BLaER1 treated with 17β-estradiol and CSF1 and Interleukin-3, amounts not matched to agents 10 nM and 100 nM (cell line): ENCODE data around the gene KIRREL3.

Experiments used
- H3K27ac ChIP-seq, 11 experiments: shearing (Covaris generic); formaldehyde crosslinking; 2 replicates each; pipeline ENCODE4 v1.8.1; 2022
- H3K27me3 ChIP-seq, 11 experiments: shearing (Covaris generic); formaldehyde crosslinking; 2 replicates each; pipeline ENCODE4 v1.8.1; 2022
- H3K36me3 ChIP-seq, 11 experiments: shearing (Covaris generic); formaldehyde crosslinking; 2 replicates each; pipeline ENCODE4 v1.8.1; 2022
- H3K4me1 ChIP-seq, 10 experiments: shearing (Covaris generic); formaldehyde crosslinking; 2 replicates each; pipeline ENCODE4 v1.8.1; 2022
- H3K4me2 ChIP-seq, 11 experiments: shearing (Covaris generic); formaldehyde crosslinking; 2 replicates each; pipeline ENCODE4 v1.8.1; 2022
- H3K4me3 ChIP-seq, 10 experiments: shearing (Covaris generic); formaldehyde crosslinking; 2 replicates each; pipeline ENCODE4 v1.8.1; 2022
- H3K9ac ChIP-seq, 11 experiments: shearing (Covaris generic); formaldehyde crosslinking; 2 replicates each; pipeline ENCODE4 v1.8.1; 2022
- H3K9me3 ChIP-seq, 11 experiments: shearing (Covaris generic); formaldehyde crosslinking; replicated peaks in 1 of 11; 2 replicates each; pipeline ENCODE4 v1.8.1; 2022
- H4K20me1 ChIP-seq, 11 experiments: shearing (Covaris generic); formaldehyde crosslinking; 2 replicates each; pipeline ENCODE4 v1.8.1; 2022
- Cebpa-rat ChIP-seq, 11 experiments: shearing (Covaris generic); IDR thresholded peaks; 2 replicates each; pipeline ENCODE4 v1.8.1; 2022

KIRREL3 gene

DNA sequence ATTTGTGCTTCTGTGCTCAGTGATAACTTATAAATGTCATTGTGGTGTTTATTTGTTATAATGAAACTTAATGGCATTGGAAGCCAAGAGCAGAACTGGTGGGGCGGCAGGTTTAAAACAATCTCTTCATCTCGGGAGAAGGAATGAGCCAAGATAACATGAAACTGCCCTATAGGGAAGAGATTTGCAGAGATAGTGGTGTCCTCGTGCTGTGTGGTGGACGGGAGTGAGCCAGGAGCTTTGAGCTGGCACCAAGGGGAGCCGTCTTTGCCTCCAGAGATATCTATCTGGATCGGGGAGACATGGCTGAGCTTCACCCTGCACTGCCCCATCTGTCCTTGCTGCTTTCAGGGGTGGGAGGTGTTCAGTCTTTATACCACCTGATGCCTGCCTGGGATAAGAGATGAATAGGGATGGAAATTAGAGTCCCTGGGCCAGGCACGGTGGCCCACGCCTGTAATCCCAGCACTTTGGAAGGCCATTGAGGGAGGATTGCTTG is 455.5 kb downstream of the KIRREL3 start:
- Histone ChIP-seq H3K4me3 (no peak overlapping the region), H3K36me3 (no peaks in the 10 kb centered on the region), H3K4me2 (no peak overlapping the region), H3K9ac (no peak overlapping the region), H3K27me3 (no peaks in the 10 kb centered on the region), H4K20me1 (peaks cover 0 to 6% (median 0%) of the 10 kb centered on the region in 11 experiments; a peak in 3 of 22 replicates), H3K27ac (no peak overlapping the region), H3K4me1 (peaks cover 0 to 6% (median 0%) of the 10 kb centered on the region in 10 experiments; a peak in 1 of 20 replicates), H3K9me3 (no peaks in the 10 kb centered on the region)
- TF ChIP-seq Cebpa-rat (IDR thresholded peaks at IDR 0.05), result no peak

DNA sequence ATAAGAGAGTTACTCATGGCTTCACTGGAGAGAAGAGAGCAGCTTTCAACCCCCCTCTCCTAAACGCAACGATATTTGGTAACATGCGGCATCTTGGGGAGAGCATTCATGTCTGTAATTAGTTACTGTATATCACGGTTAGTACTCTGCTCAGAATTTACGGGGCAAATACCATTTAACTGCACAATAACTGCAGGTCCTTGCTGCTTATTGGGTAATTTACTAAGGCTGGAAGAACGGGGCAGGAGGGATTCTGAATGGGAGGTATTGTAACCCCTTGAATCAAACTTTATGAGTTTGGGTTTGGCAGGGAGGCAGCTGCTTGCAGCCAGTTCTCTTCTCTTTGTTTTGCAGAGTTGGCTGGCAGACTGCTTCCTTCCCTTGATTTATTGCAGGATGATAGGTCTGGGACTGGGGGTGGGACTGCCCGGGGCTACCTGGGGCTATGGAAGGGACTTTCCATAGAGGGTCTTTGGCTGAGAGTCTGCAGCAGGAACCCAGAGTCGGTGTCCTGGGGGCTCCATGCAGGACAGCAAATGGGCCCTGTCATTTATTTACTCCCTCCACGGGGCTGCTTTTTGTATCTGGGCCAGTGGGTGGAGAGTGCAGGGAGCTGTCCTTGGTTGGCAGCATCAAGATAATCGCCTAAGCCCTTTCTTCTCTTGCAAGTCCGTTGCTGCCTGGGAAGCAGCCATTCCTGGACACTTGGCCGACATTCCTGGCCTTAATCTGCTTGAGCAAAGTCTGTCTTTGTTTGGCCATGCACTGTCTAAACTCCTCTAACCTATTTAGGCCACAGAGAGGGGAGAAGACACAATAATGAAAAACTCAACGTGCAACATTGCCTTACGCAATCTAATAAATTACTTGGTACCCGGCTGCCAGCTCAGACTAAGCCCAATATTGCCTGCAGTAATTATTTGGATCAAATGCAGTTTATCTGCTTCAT is 456.2 kb downstream of the KIRREL3 start:
- no peak overlapping the region for H3K4me3 ChIP-seq
- H4K20me1 ChIP-seq, result peaks cover 0 to 7% (median 0%) of the 10 kb centered on the region in 11 experiments; a peak in 3 of 22 replicates
- no peak overlapping the region for H3K9ac ChIP-seq
- no peak overlapping the region for H3K4me2 ChIP-seq
- no peaks in the 10 kb centered on the region for H3K27me3 ChIP-seq
- no peaks in the 10 kb centered on the region for H3K9me3 ChIP-seq
- no peak for TF ChIP-seq Cebpa-rat (IDR thresholded peaks at IDR 0.05)
- H3K4me1 ChIP-seq, result peaks cover 0 to 6% (median 0%) of the 10 kb centered on the region in 10 experiments; a peak in 1 of 20 replicates
- no peaks in the 10 kb centered on the region for H3K36me3 ChIP-seq
- no peak overlapping the region for H3K27ac ChIP-seq

DNA sequence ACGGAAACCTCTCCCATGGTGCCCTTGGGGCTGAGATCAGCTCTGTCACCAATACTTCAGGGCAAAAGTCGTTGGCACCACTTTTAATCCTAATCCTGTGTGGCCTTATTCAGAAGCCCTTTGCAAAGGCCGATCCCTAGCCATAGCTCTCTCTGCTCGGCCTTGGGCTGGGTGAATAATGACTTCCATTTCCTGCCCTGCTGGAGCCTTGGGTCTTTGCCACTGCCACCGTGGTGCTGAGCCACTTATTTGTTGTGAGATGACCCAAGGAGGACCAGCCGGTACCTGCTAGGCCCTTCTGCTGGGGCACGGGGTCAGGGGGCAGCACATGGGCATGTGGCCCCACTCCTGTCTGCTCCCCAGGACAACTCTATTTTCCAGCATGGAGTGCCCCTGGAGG is 456.9 kb downstream of the KIRREL3 start:
- H3K4me1 ChIP-seq, result peaks cover 0 to 6% (median 0%) of the 10 kb centered on the region in 10 experiments; a peak in 1 of 20 replicates
- no peaks in the 10 kb centered on the region for H3K9me3 ChIP-seq
- peaks cover 0 to 7% (median 0%) of the 10 kb centered on the region in 11 experiments; a peak in 4 of 22 replicates for H4K20me1 ChIP-seq
- H3K36me3 ChIP-seq, result no peaks in the 10 kb centered on the region
- H3K4me2 ChIP-seq, result no peak overlapping the region
- H3K4me3 ChIP-seq, result no peak overlapping the region
- H3K9ac ChIP-seq, result no peak overlapping the region
- no peak overlapping the region for H3K27ac ChIP-seq
- no peak for TF ChIP-seq Cebpa-rat (IDR thresholded peaks at IDR 0.05)
- H3K27me3 ChIP-seq, result no peaks in the 10 kb centered on the region

DNA sequence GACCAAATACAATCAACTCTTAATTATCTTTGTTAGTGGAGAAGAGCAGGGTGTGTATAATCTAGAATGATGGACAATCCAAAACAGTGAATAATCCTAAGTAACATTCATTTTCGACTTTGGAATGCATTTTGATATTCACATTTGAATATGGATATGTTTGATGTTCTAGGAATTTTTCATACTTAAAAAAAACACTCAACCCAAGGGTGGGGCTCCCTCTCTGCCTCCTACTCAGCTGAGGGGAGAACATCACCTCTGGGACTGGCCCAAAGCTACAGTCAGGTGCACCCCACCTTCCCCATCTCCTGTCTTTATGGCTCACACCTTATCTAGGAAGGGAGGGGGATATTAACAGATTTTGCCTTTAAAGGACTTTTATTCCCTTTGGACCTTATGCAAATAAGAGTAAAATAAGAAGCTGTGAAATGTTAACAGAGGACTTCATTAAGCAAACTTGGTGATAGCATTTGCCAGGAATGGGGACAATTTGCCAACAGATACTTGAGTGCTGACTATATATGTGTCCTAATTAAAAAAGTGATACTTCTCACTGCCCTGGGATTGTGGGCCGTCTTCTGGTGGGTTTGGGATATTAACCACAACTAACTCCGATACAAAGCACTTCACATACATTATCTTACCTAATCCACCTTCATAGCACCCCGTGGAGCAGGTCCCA is 458.1 kb downstream of the KIRREL3 start:
- no peaks in the 10 kb centered on the region for H3K9me3 ChIP-seq
- no peaks in the 10 kb centered on the region for H3K27me3 ChIP-seq
- H3K4me1 ChIP-seq, result peaks cover 0 to 5% (median 0%) of the 10 kb centered on the region in 10 experiments; a peak in 1 of 20 replicates
- H4K20me1 ChIP-seq, result peaks cover 0 to 7% (median 0%) of the 10 kb centered on the region in 11 experiments; a peak in 5 of 22 replicates
- H3K36me3 ChIP-seq, result no peaks in the 10 kb centered on the region
- TF ChIP-seq Cebpa-rat (IDR thresholded peaks at IDR 0.05), result no peak
- H3K9ac ChIP-seq, result no peak overlapping the region
- no peak overlapping the region for H3K4me3 ChIP-seq
- H3K27ac ChIP-seq, result no peak overlapping the region
- no peak overlapping the region for H3K4me2 ChIP-seq

DNA sequence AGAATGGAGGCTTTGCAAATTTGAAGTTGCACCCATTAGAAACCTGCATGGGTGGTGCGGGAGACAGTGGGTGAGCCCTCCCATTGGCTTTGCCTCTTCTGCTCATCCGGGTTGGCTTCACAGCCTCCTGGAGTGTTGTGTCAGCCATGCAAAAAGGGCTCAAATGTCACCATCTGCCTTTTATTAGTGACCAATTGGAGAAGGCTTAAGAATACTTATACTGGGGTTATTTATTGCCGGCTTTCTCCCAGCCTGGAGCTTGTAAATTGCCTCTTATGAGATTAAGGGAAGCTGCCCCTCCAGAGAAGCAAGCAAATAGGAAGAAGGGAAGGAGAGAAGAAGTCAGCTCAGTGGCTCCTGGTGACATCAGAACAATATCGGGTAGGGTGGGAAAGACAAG is 462.5 kb downstream of the KIRREL3 start:
- Histone ChIP-seq H3K4me1 (no peaks in the 10 kb centered on the region), H3K27ac (no peak overlapping the region), H3K4me3 (no peak overlapping the region), H3K36me3 (no peaks in the 10 kb centered on the region), H3K9ac (no peak overlapping the region), H3K4me2 (no peak overlapping the region), H3K9me3 (no peaks in the 10 kb centered on the region), H3K27me3 (no peaks in the 10 kb centered on the region), H4K20me1 (peaks cover 0 to 7% (median 0%) of the 10 kb centered on the region in 11 experiments; a peak in 3 of 22 replicates)
- TF ChIP-seq Cebpa-rat (IDR thresholded peaks at IDR 0.05), result no peak

GRCh38 chr11:126537492-126537891 is 463.1 kb downstream of the KIRREL3 start:
- H3K4me3 ChIP-seq, result no peak overlapping the region
- no peak overlapping the region for H3K9ac ChIP-seq
- no peak overlapping the region for H3K27ac ChIP-seq
- no peaks in the 10 kb centered on the region for H3K36me3 ChIP-seq
- H3K4me1 ChIP-seq, result no peaks in the 10 kb centered on the region
- no peak overlapping the region for H3K4me2 ChIP-seq
- no peaks in the 10 kb centered on the region for H3K9me3 ChIP-seq
- no peak for TF ChIP-seq Cebpa-rat (IDR thresholded peaks at IDR 0.05)
- no peaks in the 10 kb centered on the region for H3K27me3 ChIP-seq
- H4K20me1 ChIP-seq, result peaks cover 0 to 7% (median 0%) of the 10 kb centered on the region in 11 experiments; a peak in 3 of 22 replicates

DNA sequence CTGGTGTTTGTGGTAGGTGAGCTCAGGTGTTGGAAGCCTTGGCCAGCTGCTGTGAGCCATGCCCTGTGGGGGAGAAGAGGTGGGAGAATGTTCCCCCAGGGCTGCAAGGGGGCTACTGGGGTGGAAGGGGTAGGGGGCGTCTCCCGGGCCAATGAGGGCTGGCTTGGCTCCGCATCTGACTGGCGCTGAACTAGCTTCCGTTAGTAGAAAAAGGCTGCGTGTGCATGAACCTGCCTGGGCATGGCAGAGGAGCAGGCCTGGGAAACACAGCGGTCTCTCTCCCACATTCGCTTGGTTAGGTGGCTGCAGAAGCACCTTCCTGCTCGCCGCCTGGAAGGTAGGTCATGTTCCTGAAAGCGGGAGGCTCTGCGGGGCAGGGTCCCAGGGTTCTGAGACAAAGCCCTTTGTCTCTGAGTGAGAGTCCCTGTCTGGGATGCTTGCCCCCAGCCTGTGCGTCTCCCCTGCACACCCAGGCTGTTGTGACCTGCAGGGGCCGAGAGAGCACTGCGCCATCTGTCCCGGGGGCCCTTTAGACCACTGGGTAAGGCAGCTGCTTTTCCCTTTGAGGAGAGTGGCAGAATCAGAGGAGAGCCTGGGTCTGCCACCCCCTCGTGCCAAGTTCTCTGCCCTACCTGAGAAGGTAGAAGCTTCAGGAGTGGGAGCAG is 466.3 kb downstream of the KIRREL3 start:
- no peak for TF ChIP-seq Cebpa-rat (IDR thresholded peaks at IDR 0.05)
- Histone ChIP-seq H3K9me3 (no peaks in the 10 kb centered on the region), H3K27me3 (no peaks in the 10 kb centered on the region), H3K4me3 (no peak overlapping the region), H3K36me3 (no peaks in the 10 kb centered on the region), H3K4me1 (no peaks in the 10 kb centered on the region), H3K27ac (no peak overlapping the region), H4K20me1 (peaks cover 0 to 5% (median 0%) of the 10 kb centered on the region in 11 experiments; a peak in 2 of 22 replicates), H3K4me2 (no peak overlapping the region), H3K9ac (no peak overlapping the region)

DNA sequence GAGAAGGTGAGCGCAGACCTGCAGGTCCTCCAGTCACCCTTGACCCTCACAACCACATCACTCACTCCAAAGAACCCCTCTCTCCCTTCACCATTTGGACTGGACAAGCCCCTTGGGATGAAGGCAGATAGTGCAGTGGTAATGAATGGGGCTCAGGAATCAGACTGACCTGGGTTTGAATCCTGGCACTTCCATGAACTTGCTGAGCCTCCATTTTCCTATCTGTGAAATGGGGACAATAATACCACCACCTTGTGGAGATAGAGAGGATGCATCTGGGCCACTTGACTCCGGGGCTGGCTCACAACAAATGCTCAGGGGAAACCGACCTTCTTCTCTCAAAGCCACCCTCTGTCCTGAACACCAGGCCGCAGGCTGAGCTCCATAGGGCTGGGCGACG is 467.0 kb downstream of the KIRREL3 start:
- no peaks in the 10 kb centered on the region for H3K27me3 ChIP-seq
- no peak overlapping the region for H3K27ac ChIP-seq
- no peak for TF ChIP-seq Cebpa-rat (IDR thresholded peaks at IDR 0.05)
- no peak overlapping the region for H3K4me2 ChIP-seq
- H3K9ac ChIP-seq, result no peak overlapping the region
- H4K20me1 ChIP-seq, result peaks cover 0 to 5% (median 0%) of the 10 kb centered on the region in 11 experiments; a peak in 1 of 22 replicates
- no peaks in the 10 kb centered on the region for H3K9me3 ChIP-seq
- no peaks in the 10 kb centered on the region for H3K36me3 ChIP-seq
- H3K4me3 ChIP-seq, result no peak overlapping the region
- H3K4me1 ChIP-seq, result no peaks in the 10 kb centered on the region

DNA sequence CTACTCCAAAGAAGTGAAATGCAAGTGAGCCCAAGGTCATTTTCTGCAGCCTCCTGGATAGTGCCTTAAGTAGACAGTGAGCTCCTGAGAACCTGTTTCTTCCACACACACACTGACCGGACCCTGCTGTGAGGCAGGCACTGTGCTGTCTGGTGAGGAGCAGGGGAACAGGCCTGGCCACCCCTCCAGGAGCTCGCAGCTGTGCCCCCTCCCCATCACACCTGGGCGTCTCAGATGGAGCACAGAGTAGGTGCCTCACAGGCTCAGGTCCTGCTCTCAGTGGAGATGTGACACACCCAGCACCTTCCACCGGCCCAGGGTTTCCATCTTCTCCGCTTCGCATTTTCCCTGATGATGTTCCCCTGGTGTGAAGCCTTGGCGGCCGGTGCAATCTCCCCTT is 470.2 kb downstream of the KIRREL3 start:
- Histone ChIP-seq H3K9me3 (no peaks in the 10 kb centered on the region), H3K4me2 (no peak overlapping the region), H3K27ac (no peak overlapping the region), H4K20me1 (no peaks in the 10 kb centered on the region), H3K36me3 (no peaks in the 10 kb centered on the region), H3K4me3 (no peak overlapping the region), H3K9ac (no peak overlapping the region), H3K4me1 (no peaks in the 10 kb centered on the region), H3K27me3 (no peaks in the 10 kb centered on the region)
- TF ChIP-seq Cebpa-rat (IDR thresholded peaks at IDR 0.05), result no peak
